Measurements from ENCODE around the gene TMEM42.

GRCh38 chr3:44842376-44842775 lies 19.3 kb upstream of the TMEM42 start:
- TF ChIP-seq CTCF (IDR thresholded peaks at IDR 0.05) (no peak), EZH2phosphoT487 (IDR thresholded peaks at IDR 0.05) (no peak)
